NCI-H2196 treated with DMSO at 0.1 percent for 48 hours (cell line): ENCODE data around the gene HDAC4.
A peak's percentile ranks its signal among the peaks of the same experiment; 100 is the strongest.

Experiments used
- DNase-seq: peaks from one replicate; lab custom pipeline; 2025; ENCODE audit not compliant: unreplicated experiment; lab: John Stamatoyannopoulos, UW

HDAC4 gene

DNA sequence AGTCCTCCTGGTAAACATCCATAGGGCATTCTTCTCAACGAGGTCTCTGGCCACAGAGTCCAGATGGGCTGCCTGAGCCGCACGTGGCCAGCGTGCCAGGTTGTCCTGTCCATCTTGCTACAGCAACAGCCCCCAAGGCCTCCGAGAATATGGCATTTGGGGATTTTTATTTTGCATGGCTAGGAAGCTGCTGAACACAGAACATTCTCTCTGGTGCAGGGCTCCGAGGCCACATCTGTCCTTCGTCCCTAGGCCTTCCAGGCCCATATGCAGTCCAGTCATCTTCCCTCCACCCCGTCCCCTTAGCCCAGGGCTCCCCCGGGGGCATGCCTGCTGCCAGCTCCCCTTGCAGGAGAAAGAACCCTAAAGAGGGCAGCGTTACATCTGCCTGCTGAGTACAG is 2.3 kb downstream of the HDAC4 start:
- no peak for DNase-seq

GRCh38 chr2:239397931-239398471 is 2.8 kb downstream of the HDAC4 start:
- no peak for DNase-seq

- DNase-seq = no peak
Observed at GRCh38 chr2:239396881-239397681, 3.7 kb downstream of the HDAC4 start.

- DNase-seq = no peak
Observed at GRCh38 chr2:239395524-239395923, 5.3 kb downstream of the HDAC4 start.

GRCh38 chr2:239394978-239395377 is 5.8 kb downstream of the HDAC4 start:
- no peak for DNase-seq

DNA sequence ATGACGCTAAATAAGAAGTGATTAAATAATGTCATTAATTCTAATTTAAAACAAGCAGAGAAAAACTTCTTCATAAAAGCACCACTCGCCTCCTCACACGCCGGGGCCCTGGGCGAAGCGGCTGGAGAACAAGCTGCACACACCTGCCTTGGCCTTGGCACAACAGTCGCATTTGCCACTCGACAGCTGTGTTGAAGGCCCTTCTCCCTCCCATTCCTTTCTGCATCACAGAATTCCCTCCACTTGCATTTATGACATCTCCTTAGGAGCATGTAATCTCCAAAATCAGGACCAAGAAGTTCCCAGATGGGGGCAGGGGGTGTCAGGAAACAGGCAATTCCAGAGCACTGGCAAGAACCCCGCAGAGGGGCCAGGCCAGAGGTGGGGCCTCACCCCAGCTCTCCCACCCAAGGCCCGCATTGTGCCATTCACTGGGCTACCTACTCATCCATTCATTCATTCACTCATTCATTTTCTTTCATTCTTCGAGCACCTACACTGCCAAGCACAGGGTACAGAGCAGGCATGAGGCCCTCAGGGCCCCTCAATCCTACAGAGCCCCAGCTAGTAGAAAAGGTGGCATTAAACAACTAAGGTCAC is 6.4 kb downstream of the HDAC4 start:
- DNase-seq = peak; percentile 23

DNA sequence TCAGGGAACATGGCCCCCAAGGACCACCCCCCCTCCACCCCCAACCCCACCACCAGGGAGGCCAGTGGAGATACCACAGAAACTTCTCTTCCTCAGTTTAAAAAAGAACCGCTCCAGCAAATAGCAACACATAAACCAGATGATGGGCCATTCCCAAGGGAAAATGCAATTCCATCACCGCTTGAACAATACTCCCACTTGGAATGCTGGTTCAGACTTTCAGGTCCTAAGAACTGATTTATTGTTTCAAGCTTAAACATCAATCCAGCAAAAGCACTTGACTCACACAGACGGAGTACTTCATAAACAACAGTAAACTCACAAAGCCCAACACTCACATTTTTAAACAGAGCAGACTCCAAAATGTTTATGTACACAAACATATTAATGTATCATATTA is 6.9 kb downstream of the HDAC4 start:
- no peak for DNase-seq

DNA sequence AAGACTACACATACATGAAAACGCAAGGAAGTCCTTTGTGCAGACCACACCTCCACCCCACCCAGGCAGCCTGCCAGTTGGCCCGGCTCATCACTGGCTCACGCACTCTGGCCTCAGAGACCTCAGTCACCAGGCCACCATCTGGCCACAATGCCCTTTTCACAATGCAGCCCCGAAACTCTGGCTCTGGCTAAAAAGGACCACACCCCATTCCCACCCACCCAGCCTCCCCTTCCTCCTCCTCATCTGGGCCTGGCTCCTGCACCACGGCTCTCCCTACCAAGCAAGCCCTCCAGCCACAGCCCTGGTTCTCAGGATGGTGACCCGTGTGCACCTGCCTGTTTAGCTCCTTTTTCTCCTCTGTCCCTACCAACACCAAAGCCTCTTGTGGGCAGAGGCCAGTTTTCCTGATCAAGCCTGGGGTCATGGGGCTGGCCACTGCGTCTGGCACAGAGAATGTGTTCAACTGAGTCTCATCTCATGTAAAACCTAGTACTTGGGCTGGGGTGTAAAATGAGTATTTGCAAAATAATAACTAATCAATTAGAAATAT is 7.4 kb downstream of the HDAC4 start:
- no peak for DNase-seq

- DNase-seq = no peak
Observed at GRCh38 chr2:239392688-239393387, 8.0 kb downstream of the HDAC4 start.

- DNase-seq = no peak
Observed at GRCh38 chr2:239392072-239392357, 8.8 kb downstream of the HDAC4 start.

DNA sequence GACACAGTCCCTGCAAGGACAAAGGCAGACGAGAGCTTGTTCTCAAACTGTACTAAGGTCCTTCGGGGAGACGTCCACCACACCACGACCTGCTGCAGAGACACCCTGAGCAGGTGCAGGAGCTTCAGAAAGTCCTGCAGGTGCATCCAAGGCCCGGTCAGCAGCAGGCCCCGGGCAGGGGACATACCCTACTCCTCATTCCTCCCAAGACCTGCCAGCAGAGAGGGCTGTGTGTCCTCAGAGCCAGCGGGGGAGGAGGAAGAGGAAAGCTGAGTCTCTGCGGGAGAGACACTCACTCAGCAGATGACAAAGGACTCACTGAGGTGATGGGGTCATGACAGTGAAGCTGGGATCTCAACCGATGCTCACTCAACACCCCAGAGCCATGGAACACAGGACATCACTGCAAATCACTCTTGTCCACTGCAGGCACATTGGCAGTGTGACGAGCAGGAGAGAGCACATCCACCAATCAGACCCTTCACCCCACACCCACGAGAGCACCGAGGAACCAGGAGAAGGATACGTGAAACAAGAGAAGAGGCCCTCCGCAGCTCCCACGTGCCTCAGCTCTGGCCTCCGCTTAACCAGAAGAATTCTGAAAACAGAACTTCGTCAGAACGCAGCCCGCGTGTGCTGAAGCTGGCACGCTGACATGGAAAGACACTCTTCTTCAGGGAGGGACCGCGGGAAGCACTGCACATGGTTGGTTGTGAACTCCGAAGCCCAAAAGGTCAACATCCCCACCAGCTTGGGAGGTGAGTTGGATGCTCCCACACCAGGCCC is 9.3 kb downstream of the HDAC4 start:
- DNase-seq = no peak

DNA sequence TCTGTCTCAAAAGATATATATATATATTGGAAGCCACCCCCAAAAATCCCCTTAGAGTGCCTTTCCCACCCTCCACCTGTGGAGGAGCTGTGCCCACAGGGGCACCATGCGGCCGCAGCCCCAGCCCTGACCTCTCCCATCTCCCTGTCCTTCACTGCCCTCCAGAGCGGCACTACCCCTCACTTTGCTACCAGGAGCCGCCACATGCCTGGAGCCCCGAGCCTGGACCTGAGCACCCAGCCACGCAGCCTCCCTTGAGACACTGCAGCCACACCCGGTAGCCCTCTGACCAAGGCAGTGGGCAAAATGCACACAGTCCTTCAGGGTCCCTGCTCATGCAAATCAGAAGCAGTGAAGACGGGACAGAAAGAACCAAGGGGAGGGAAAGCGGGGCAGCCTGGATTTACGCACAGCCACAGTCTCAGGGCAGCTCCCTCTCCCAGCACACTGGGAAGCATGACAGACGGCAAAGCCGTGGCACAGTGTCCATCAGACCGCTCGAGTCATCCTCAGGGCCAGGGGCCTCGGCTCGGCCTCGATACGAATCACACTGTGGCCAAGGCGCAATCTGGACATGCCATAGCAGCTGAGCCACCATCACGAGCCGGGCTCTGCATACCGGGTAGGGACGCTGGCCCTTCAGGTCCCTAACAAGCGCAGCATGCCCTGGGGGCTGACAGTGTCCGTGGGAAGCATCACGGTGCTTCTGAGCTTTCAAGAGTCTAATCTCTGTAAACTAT is 10.1 kb downstream of the HDAC4 start:
- DNase-seq = no peak

GRCh38 chr2:239389414-239390329 is 11.1 kb downstream of the HDAC4 start:
- no peak for DNase-seq

GRCh38 chr2:239388236-239389151 is 12.3 kb downstream of the HDAC4 start:
- no peak for DNase-seq

- no peak for DNase-seq
Observed at GRCh38 chr2:239387811-239388210, 13.0 kb downstream of the HDAC4 start.

GRCh38 chr2:239386872-239387445 is 13.9 kb downstream of the HDAC4 start:
- no peak for DNase-seq

DNA sequence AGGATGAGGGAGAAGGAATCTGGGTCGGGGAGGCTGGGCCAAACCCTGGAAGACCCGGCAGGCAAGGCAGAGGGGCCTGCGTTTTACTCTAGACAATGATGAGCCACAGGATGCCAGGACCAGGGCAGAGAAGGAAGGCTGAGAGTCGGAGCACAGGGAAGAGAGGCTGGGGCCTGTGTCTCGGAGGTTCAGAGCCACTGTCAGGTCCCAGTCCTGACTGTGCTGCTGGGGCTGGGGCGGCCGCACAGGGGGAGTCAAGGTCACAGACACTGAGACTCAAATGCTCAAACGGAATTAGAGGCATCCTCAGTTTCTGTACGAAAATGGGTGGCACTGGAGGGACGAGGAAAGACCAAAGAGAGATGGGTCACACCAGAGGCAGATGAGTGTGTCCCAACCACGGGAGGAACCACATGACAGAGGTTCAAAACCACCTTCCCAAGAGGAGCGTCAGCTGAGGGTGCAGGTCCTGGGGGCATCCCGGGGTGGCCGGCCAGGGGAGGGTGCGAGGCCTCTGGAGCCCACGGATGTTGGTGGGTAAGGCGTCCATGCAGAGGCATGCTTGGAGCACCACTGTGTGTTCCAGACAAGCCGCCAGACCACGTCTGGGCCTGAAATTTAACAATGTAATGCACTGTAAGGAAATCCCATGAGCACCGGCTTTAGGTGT is 14.7 kb downstream of the HDAC4 start:
- no peak for DNase-seq
